ENCODE data around the gene FAM163A.

Gene FAM163A

DNA sequence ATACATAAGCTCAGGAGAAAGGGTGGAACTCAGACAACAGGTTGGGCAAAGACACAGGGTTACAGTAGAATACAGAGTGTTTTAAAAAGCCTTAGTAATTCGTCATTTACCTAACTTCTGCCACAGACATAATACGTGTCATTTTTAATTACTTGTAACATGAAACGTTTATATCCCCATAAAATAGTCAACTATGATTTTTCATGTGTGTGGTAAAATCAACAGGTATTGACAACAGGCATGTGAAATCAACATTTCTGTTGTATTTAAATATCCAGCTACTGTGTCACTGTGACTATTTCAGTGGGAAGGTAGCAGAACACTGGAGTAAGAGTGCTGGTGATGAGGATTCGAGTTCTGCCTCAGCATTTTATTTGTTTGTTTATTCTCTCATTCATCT is 5.7 kb downstream of the FAM163A start:
- no peak for DNase-seq (ENCODE audit: low read depth in 1 of 2, low spot score in 1 of 2)
- TF ChIP-seq, protein P1, sequence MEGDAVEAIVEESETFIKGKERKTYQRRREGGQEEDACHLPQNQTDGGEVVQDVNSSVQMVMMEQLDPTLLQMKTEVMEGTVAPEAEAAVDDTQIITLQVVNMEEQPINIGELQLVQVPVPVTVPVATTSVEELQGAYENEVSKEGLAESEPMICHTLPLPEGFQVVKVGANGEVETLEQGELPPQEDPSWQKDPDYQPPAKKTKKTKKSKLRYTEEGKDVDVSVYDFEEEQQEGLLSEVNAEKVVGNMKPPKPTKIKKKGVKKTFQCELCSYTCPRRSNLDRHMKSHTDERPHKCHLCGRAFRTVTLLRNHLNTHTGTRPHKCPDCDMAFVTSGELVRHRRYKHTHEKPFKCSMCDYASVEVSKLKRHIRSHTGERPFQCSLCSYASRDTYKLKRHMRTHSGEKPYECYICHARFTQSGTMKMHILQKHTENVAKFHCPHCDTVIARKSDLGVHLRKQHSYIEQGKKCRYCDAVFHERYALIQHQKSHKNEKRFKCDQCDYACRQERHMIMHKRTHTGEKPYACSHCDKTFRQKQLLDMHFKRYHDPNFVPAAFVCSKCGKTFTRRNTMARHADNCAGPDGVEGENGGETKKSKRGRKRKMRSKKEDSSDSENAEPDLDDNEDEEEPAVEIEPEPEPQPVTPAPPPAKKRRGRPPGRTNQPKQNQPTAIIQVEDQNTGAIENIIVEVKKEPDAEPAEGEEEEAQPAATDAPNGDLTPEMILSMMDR (IDR thresholded peaks at IDR 0.05; ENCODE audit: insufficient read depth, low read length): no peak
- TF ChIP-seq GABPA (IDR thresholded peaks at IDR 0.05; ENCODE audit: low read depth) (no peak), SPI1 (IDR thresholded peaks at IDR 0.05; ENCODE audit: borderline replicate concordance, low read depth) (no peak), POLR2AphosphoS5 (IDR thresholded peaks at IDR 0.05; ENCODE audit: low read depth) (no peak)
- TF ChIP-seq, protein P2, sequence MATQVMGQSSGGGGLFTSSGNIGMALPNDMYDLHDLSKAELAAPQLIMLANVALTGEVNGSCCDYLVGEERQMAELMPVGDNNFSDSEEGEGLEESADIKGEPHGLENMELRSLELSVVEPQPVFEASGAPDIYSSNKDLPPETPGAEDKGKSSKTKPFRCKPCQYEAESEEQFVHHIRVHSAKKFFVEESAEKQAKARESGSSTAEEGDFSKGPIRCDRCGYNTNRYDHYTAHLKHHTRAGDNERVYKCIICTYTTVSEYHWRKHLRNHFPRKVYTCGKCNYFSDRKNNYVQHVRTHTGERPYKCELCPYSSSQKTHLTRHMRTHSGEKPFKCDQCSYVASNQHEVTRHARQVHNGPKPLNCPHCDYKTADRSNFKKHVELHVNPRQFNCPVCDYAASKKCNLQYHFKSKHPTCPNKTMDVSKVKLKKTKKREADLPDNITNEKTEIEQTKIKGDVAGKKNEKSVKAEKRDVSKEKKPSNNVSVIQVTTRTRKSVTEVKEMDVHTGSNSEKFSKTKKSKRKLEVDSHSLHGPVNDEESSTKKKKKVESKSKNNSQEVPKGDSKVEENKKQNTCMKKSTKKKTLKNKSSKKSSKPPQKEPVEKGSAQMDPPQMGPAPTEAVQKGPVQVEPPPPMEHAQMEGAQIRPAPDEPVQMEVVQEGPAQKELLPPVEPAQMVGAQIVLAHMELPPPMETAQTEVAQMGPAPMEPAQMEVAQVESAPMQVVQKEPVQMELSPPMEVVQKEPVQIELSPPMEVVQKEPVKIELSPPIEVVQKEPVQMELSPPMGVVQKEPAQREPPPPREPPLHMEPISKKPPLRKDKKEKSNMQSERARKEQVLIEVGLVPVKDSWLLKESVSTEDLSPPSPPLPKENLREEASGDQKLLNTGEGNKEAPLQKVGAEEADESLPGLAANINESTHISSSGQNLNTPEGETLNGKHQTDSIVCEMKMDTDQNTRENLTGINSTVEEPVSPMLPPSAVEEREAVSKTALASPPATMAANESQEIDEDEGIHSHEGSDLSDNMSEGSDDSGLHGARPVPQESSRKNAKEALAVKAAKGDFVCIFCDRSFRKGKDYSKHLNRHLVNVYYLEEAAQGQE (IDR thresholded peaks at IDR 0.05; ENCODE audit: insufficient replicate concordance, low read depth): no peak
- peaks cover 38% of the 10 kb centered on the region for H3K27me3 ChIP-seq (ENCODE audit: insufficient read depth, poor library complexity, severe bottlenecking)
- no peak overlapping the region for H3K27ac ChIP-seq (replicated peaks)
- no peak overlapping the region for H3K4me3 ChIP-seq (replicated peaks; ENCODE audit: insufficient read depth, low read length)

DNA sequence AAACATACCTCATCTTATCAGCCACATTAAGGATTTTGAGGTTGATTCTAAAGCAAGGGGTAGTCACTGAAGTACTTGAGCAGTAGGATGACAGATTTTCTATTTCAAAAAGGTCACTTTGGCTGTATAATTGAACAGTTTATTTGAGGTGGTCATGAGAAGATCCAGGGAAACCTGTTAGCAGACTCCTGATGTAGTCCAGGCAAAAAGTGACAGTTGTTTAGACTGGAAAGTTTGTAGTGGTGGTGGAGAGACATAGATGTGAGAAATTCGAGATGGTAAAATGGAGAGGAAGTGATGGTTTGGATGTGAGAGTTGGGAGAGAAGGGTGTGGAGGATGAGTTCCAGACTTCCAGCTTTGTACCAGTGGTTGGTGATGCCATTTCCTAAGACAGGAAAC is 7.5 kb downstream of the FAM163A start:
- Histone ChIP-seq H3K27ac (replicated peaks) (no peak overlapping the region), H3K27me3 (ENCODE audit: insufficient read depth, poor library complexity, severe bottlenecking) (peaks cover 20% of the 10 kb centered on the region), H3K4me3 (replicated peaks; ENCODE audit: insufficient read depth, low read length) (no peak overlapping the region)
- no peak for DNase-seq (ENCODE audit: low read depth in 1 of 2, low spot score in 1 of 2)
- TF ChIP-seq SPI1 (IDR thresholded peaks at IDR 0.05; ENCODE audit: borderline replicate concordance, low read depth) (no peak), POLR2AphosphoS5 (IDR thresholded peaks at IDR 0.05; ENCODE audit: low read depth) (no peak), GABPA (IDR thresholded peaks at IDR 0.05; ENCODE audit: low read depth) (no peak)
- TF ChIP-seq, protein P1 (IDR thresholded peaks at IDR 0.05; ENCODE audit: insufficient read depth, low read length): no peak
- TF ChIP-seq, protein P2 (IDR thresholded peaks at IDR 0.05; ENCODE audit: insufficient replicate concordance, low read depth): no peak

DNA sequence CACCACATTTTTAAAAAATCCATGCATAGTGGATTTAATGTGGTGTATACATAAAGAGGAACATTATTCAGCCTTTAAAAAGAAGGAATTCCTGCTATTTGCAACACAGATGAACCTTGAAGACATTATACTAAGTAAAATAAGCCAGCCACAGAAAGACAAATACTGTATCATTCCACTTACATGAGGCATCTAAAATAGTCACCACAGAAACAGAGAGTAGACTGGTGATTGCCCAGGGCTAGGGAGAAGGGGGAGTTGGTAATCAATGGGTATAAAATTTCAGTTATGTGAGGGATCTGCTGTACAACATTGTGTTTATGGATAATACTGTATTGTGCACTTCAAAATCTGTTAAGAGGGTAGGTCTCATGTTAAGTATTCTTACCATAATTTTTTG is 10.0 kb downstream of the FAM163A start:
- Histone ChIP-seq H3K27ac (replicated peaks) (no peak overlapping the region), H3K4me3 (replicated peaks; ENCODE audit: insufficient read depth, low read length) (no peak overlapping the region), H3K27me3 (ENCODE audit: insufficient read depth, poor library complexity, severe bottlenecking) (peaks cover 8% of the 10 kb centered on the region)
- TF ChIP-seq SPI1 (IDR thresholded peaks at IDR 0.05; ENCODE audit: borderline replicate concordance, low read depth): no peak
- no peak for DNase-seq (ENCODE audit: low read depth in 1 of 2, low spot score in 1 of 2)

DNA sequence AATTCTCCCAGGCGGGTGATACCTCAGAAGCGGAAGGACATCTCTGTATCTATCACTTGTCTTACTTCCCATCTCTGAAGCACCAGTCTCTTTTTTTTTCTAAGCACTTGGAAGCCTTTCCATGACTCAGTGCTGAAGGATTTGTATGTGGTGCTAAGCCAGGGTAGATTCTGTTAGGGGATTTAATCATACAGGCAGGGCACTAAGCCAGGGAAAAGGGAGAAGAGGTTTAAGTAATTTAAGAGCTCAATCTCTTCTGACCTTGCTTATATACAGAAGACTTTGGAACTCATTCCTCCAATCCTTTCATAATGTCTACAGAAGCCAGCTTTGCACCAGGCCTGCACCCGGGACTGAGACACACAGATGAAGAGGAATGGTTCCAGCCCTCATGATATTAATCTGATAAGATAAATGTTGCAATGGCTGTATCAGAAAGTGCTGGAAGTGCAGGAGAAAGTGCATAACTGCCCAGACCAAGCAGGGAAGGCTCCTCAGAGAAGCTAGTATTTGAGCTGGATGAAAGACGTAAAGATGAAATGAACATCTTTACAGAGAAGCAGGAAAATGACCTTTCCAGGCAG is 11.0 kb downstream of the FAM163A start:
- no peak overlapping the region for H3K27ac ChIP-seq (replicated peaks)
- no peak overlapping the region for H3K4me3 ChIP-seq (replicated peaks; ENCODE audit: insufficient read depth, low read length)
- H3K27me3 ChIP-seq (ENCODE audit: insufficient read depth, poor library complexity, severe bottlenecking): peaks cover 6% of the 10 kb centered on the region
- no peak for DNase-seq (ENCODE audit: low read depth in 1 of 2, low spot score in 1 of 2)
- TF ChIP-seq POLR2AphosphoS5 (IDR thresholded peaks at IDR 0.05; ENCODE audit: low read depth) (no peak), GABPA (IDR thresholded peaks at IDR 0.05; ENCODE audit: low read depth) (no peak), SPI1 (IDR thresholded peaks at IDR 0.05; ENCODE audit: borderline replicate concordance, low read depth) (no peak)
- TF ChIP-seq, protein P1 (IDR thresholded peaks at IDR 0.05; ENCODE audit: insufficient read depth, low read length): no peak
- TF ChIP-seq, protein P2 (IDR thresholded peaks at IDR 0.05; ENCODE audit: insufficient replicate concordance, low read depth): no peak
